H1 (cell line): Measurements from ENCODE around the gene RYR3.
A peak's percentile ranks its signal among the peaks of the same experiment; 100 is the strongest.

Experiments used
- CTCF ChIP-seq, 3 experiments: IDR thresholded peaks; 1 replicate in 2 of 3; 2 replicates in 1 of 3; pipeline versions ENCODE4 v1.5.1 to v1.6.1; 2011; ENCODE audit warnings: low read length in 3 of 3, mild to moderate bottlenecking in 3 of 3, inconsistent platforms in 2 of 3, low read depth in 1 of 3, moderate library complexity in 1 of 3; ENCODE audit not compliant: insufficient read depth in 1 of 3; ENCODE audit errors: control extremely low read depth in 1 of 3
- POLR2AphosphoS5 ChIP-seq: IDR thresholded peaks from 2 replicates; pipeline ENCODE4 v1.6.1; 2011; ENCODE audit warnings: low read depth, low read length
- RFX5 ChIP-seq: IDR thresholded peaks from 2 replicates; pipeline ENCODE4 v1.6.1; 2011; ENCODE audit warnings: low read depth, low read length, improper control_type of control experiment, borderline replicate concordance
- SIRT6 ChIP-seq: IDR thresholded peaks from one replicate; pipeline ENCODE4 v1.7.1; 2012; ENCODE audit warnings: low read length, inconsistent platforms
- TAF1 ChIP-seq: IDR thresholded peaks from 2 replicates; pipeline ENCODE4 v1.6.1; 2011; ENCODE audit warnings: mild to moderate bottlenecking, low read depth, low read length

- TF ChIP-seq SIRT6 (no peak), CTCF (IDR thresholded peaks at IDR 0.05; ENCODE audit: control extremely low read depth in 1 of 3, insufficient read depth in 1 of 3, low read depth in 1 of 3, low read length in 3 of 3) (peak; percentile 5 to 53 (median 52)), POLR2AphosphoS5 (no peak), RFX5 (no peak), TAF1 (no peak)
Measured at GRCh38 chr15:33392453-33392852, 81.7 kb downstream of the RYR3 start.
